Tibial artery (tissue), 4 donors: Measurements from ENCODE around the gene GATA3.
A peak's percentile ranks its signal among the peaks of the same experiment; 100 is the strongest.

ENCODE experiments used
- DNase-seq, 2 donors: peaks; one replicate each; pipeline ENCODE4 v3.0.0-alpha.2; 2019
- H3K27ac ChIP-seq, 2 donors: fragments of 200-600 bp; sonication (generic) in 1 of 2; 1 replicate in 1 of 2; 2 replicates in 1 of 2; pipeline ENCODE4 v1.5.1; 2018 to 2019; ENCODE audit warnings: mild to moderate bottlenecking in 1 of 2
- H3K27me3 ChIP-seq, 2 donors: fragments of 200-600 bp; sonication (generic) in 1 of 2; one replicate each; pipeline versions ENCODE4 v1.5.1 to v1.6.0; 2016 to 2019
- H3K36me3 ChIP-seq, 3 donors: fragments of 200-600 bp; sonication (generic) in 2 of 3; one replicate each; pipeline ENCODE4 v1.5.1; 2016 to 2019; ENCODE audit warnings: mild to moderate bottlenecking in 2 of 3
- H3K4me1 ChIP-seq, 4 donors: fragments of 200-600 bp; sonication (generic) in 2 of 4; 1 replicate in 3 of 4; 2 replicates in 1 of 4; pipeline ENCODE4 v1.5.1; 2016 to 2019
- H3K4me3 ChIP-seq, 2 donors: fragments of 200-600 bp; sonication (generic) in 1 of 2; 1 replicate in 1 of 2; 2 replicates in 1 of 2; pipeline ENCODE4 v1.5.1; 2018 to 2019; ENCODE audit warnings: mild to moderate bottlenecking in 2 of 2
- H3K9me3 ChIP-seq, 3 donors: fragments of 200-600 bp; sonication (generic) in 1 of 3; one replicate each; pipeline ENCODE4 v1.5.1; 2016 to 2019
- CTCF ChIP-seq, 2 experiments: fragments of 200-600 bp in 1 of 2; fragments of 450-650 bp in 1 of 2; IDR thresholded peaks; one replicate each; pipeline ENCODE4 v1.5.1; 2017 to 2019; ENCODE audit warnings: antibody characterized with exemption in 2 of 2, mild to moderate bottlenecking in 1 of 2, moderate library complexity in 1 of 2
- intact Hi-C: fragments of 100-400 bp; cut with DNase I; formaldehyde crosslinking; loops from one replicate; pipeline ENCODE4 v1.15.0; 2023; ENCODE audit warnings: low total_unique reads

GATA3 gene

GRCh38 chr10:8041284-8041991, 13.1 kb upstream of the GATA3 start:
- peaks cover 0 to 99% of the 10 kb centered on the region in 2 donors for H3K27me3 ChIP-seq
- peaks cover 0 to 46% (median 19%) of the 10 kb centered on the region in 4 donors for H3K4me1 ChIP-seq
- no peak for DNase-seq

GRCh38 chr10:8041992-8042720, 12.3 kb upstream of the GATA3 start:
- DNase-seq = peak in 1 of 2 donors; percentile 9
- Histone ChIP-seq H3K9me3 (no peaks in the 10 kb centered on the region), H3K27me3 (peaks cover 0 to 99% of the 10 kb centered on the region in 2 donors), H3K27ac (no peak overlapping the region), H3K4me1 (peaks cover 0 to 39% (median 16%) of the 10 kb centered on the region in 4 donors), H3K4me3 (no peak overlapping the region), H3K36me3 (no peaks in the 10 kb centered on the region)
- intact Hi-C loops = no loop called here
- no peak for TF ChIP-seq CTCF (IDR thresholded peaks at IDR 0.05)

More at GRCh38 chr10:8041284-8041991, 13.1 kb upstream of the GATA3 start:
- H3K36me3 ChIP-seq = no peaks in the 10 kb centered on the region
- no peak overlapping the region for H3K27ac ChIP-seq
- intact Hi-C loops = no loop called here
- TF ChIP-seq CTCF (IDR thresholded peaks at IDR 0.05) = no peak
- H3K4me3 ChIP-seq = no peak overlapping the region
- H3K9me3 ChIP-seq = no peaks in the 10 kb centered on the region

GRCh38 chr10:8042721-8043568, 11.5 kb upstream of the GATA3 start:
- Histone ChIP-seq H3K9me3 (no peaks in the 10 kb centered on the region), H3K27me3 (peaks cover 0 to 99% of the 10 kb centered on the region in 2 donors), H3K36me3 (no peaks in the 10 kb centered on the region), H3K27ac (no peak overlapping the region), H3K4me1 (peaks cover 0 to 31% (median 14%) of the 10 kb centered on the region in 4 donors), H3K4me3 (no peak overlapping the region)
- intact Hi-C loops = no loop called here
- TF ChIP-seq CTCF (IDR thresholded peaks at IDR 0.05) = no peak
- peak; percentile 6 to 56 for DNase-seq

GRCh38 chr10:8043569-8044306, 10.8 kb upstream of the GATA3 start:
- Histone ChIP-seq H3K9me3 (no peaks in the 10 kb centered on the region), H3K36me3 (no peaks in the 10 kb centered on the region), H3K4me1 (peaks cover 0 to 34% (median 16%) of the 10 kb centered on the region in 4 donors), H3K27ac (no peak overlapping the region), H3K4me3 (no peak overlapping the region), H3K27me3 (peaks cover 0 to 99% of the 10 kb centered on the region in 2 donors)
- TF ChIP-seq CTCF (IDR thresholded peaks at IDR 0.05) = no peak
- no peak for DNase-seq
- intact Hi-C loops = no loop called here
